ENCODE measurements around the gene ERG28. TPM values are rescaled to one million over a fixed set of nuclear protein-coding genes. Genes with fewer than 3 reads are reported as not detected.

ERG28 gene, protein sequence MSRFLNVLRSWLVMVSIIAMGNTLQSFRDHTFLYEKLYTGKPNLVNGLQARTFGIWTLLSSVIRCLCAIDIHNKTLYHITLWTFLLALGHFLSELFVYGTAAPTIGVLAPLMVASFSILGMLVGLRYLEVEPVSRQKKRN
- 14.6 and 18.2 TPM in 2 replicates for total RNA-seq

DNA sequence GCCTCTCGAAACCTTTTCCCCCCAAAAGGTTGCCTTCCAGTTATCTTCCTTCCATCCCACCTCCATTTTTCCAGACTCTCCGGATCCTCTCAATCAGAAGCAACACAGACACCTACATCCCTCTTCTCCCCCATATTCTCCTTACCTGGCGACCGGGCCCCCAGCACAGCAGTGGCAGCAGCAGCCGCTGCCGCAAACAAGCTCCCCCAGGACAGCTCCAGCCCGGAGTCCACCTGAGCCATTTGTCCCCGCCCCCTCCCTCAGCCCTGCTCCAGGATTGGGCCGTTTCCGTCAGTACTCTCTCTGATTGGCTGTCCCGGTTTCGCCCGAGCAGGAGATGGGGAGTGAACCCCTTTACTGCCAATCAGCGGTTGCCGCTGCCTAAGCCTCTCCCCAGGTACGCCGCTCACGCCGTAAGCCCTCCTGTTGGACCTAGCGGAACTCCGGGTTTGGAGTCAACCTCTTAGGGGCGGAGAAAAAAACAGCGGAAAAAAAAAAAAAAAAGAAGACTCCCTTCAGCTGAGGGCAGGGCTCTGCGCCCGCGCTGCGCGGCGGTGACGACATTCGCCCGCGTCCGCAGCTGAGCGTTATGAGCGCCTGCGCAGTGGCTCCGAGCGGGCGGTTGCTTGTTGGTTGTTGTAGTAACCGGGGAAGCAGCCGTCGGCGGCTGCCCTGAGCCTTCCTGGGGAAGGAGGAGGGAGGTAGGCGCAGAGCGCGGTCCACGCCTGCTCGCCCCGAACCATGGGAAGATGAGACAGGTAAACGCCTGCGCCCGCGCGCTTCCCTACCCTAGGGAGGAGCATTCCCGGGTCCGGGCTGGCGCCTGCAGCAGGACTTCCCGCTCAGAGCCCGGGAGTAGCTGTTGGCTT is at the start of gene ERG28, which contains the start of gene TTLL5:
Gene ERG28, minus strand, starts transcription at position 247 of the 869 bp plus-strand sequence. CDS start 3,374 bp downstream, outside the sequence.
Gene TTLL5, plus strand, starts transcription at position 617 of the 869 bp plus-strand sequence. CDS start 1,904 bp downstream, outside the sequence.
- peak within 1 kb of the TSS; percentile 73 for H3K4me3 ChIP-seq (ENCODE audit: low read depth, low read length)
- TF ChIP-seq, protein P1, sequence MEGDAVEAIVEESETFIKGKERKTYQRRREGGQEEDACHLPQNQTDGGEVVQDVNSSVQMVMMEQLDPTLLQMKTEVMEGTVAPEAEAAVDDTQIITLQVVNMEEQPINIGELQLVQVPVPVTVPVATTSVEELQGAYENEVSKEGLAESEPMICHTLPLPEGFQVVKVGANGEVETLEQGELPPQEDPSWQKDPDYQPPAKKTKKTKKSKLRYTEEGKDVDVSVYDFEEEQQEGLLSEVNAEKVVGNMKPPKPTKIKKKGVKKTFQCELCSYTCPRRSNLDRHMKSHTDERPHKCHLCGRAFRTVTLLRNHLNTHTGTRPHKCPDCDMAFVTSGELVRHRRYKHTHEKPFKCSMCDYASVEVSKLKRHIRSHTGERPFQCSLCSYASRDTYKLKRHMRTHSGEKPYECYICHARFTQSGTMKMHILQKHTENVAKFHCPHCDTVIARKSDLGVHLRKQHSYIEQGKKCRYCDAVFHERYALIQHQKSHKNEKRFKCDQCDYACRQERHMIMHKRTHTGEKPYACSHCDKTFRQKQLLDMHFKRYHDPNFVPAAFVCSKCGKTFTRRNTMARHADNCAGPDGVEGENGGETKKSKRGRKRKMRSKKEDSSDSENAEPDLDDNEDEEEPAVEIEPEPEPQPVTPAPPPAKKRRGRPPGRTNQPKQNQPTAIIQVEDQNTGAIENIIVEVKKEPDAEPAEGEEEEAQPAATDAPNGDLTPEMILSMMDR (conservative IDR thresholded peaks at IDR 0.05; ENCODE audit: low read depth, low read length) = no peak
- peak; percentile 96 for DNase-seq (ENCODE audit: low read depth)

DNA sequence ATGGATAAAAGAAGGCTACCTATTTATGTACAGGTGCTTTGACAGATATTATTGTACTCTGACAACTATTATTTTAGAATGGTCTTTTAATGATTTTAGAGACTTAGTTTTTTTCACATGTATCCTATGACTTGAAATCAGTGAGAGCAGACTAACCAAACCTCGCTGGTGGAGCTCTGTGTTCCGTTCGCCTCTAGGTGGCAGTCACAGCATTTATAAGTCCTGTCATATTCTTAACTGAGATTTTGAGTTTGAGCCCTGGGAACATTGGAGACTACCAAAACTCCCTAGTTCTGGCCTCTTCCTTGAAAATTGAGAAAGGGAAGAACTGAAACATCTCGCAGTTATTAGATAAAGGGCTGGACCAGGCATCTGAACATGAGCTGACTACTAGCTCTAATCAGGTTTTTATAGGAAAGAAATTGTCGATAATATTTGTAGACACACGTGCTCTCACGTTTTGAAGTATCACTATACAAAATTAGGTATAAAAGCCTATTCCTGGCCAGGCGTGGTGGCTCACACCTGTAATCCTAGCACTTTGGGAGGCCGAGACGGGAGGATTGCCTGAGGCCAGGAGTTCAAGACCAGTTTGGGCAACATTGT is 48.6 kb upstream of the ERG28 start:
- TF ChIP-seq, protein P1 (conservative IDR thresholded peaks at IDR 0.05; ENCODE audit: low read depth, low read length) = peak; percentile 84
- DNase-seq (ENCODE audit: low read depth) = peak; percentile 45
- H3K4me3 ChIP-seq (ENCODE audit: low read depth, low read length) = no peak overlapping the region

DNA sequence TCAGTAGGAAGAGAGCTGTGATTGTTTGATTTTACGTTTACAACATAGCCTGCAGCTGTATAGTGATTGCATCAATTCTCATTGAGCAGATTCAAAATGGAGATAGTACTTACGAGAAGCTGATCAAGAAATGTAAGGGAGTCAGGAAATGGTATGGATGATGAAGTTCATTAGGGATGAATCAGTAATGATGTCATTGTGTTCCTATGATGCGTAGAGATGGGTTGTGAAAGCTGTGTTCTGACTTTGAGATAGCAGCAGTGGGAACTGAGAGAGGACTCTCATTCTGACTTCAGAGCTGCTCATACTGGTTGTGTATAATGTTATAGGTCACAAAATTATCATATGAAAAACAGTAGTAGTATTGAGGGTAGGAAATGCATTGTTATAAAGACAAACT is 44.3 kb upstream of the ERG28 start:
- TF ChIP-seq, protein P1 (conservative IDR thresholded peaks at IDR 0.05; ENCODE audit: low read depth, low read length) = no peak
- H3K4me3 ChIP-seq (ENCODE audit: low read depth, low read length) = no peak overlapping the region
- DNase-seq (ENCODE audit: low read depth) = no peak

DNA sequence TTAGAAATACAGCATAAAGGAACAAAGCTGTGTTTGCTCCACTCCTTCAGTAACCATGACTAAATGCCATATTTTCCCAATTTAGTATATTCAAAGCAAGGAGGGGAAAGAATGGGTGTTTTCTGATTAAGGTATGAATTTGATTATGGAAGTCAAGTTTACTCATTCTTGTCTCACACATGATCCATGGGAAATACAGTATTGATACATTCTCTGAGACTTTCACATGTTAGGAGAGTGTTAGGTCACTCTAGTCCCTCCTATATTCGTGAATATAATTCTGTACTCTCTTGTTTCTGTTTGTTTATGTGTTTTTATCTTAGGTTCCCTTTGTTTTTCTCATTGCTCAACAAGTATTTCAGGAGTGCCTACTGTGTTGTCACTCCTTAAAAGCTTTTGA is 42.8 kb upstream of the ERG28 start:
- TF ChIP-seq, protein P1 (conservative IDR thresholded peaks at IDR 0.05; ENCODE audit: low read depth, low read length) = no peak

DNA sequence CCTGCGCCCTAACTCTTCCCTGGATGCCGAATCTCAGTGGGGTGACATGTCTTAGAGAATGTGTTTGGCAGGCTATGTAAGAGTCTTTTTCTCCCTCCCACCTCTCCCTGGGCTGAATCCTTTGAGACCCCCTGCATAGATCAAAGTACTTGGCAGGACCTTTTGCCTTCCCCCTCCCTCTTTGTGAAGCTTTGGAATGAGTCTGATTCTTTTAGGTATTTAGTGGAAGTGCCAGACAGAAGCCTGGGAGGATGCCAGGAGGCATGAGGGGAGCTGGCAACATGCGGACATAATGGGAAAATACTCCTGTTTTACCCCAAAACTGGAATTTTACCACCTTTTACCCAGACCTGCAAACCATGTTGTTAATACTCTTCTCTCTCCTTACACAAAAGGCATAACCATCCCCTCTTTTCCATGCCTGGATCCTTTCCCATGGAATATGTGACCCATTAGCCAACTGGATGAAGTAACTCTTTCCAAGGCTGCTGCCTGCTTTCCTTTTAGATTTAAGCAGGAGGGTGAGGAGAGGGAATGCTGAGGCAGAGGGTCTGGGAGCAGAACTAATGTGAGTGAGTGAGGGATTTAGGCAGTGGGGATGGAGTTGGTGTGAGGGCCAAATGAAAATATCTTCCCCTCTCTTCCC is 42.1 kb upstream of the ERG28 start:
- no peak overlapping the region for H3K4me3 ChIP-seq (ENCODE audit: low read depth, low read length)
- DNase-seq (ENCODE audit: low read depth) = no peak
- TF ChIP-seq, protein P1 (conservative IDR thresholded peaks at IDR 0.05; ENCODE audit: low read depth, low read length) = no peak

More for the DNA sequence above, 42.8 kb upstream of the ERG28 start:
- no peak for DNase-seq (ENCODE audit: low read depth)
- H3K4me3 ChIP-seq (ENCODE audit: low read depth, low read length) = no peak overlapping the region

DNA sequence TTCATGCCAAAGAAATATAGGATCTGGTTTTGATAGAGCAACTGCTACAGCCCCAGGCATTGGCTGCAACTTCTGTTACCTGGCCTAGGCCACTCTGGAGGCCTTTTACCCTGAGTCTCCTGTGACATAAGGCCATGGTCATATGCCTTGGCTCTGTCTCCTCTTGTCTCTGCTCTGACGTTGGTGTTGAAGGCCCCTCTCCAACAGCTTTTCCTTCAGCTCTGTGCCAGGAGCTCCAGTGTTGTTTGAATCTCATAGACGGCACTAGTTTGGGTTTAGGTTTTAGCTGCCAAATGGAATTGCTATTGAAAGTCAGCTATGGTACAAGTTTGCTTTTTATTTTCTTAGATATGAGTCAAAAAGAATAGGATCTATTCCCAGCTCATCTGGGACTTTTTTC is 41.4 kb upstream of the ERG28 start:
- TF ChIP-seq, protein P1 (conservative IDR thresholded peaks at IDR 0.05; ENCODE audit: low read depth, low read length) = no peak
- DNase-seq (ENCODE audit: low read depth) = no peak
- H3K4me3 ChIP-seq (ENCODE audit: low read depth, low read length) = no peak overlapping the region
